ENCODE results near the gene ABCC8. TPM values are rescaled to one million over a fixed set of nuclear protein-coding genes. Genes with fewer than 3 reads are reported as not detected.

The ABCC8 gene
- total and polyA plus RNA-seq, 2 experiments from 2014 or later = 2.0 to 3.4 TPM

GRCh38 chr11:17478070-17478469, 1.4 kb upstream of the ABCC8 start:
- no peaks in the 10 kb centered on the region for H3K79me2 ChIP-seq (replicated peaks; ENCODE audit: insufficient read depth)
- no peaks in the 10 kb centered on the region for H3K9me2 ChIP-seq (ENCODE audit: insufficient read depth)
- Mint-ChIP-seq H3K27ac (no peak overlapping the region), H3K36me3 (ENCODE audit: low read depth) (no peaks in the 10 kb centered on the region), H3K27me3 (ENCODE audit: insufficient read depth, low read depth, poor library complexity) (peaks cover 64% of the 10 kb centered on the region), H3K4me1 (peaks cover 32% of the 10 kb centered on the region), H3K9me3 (no peaks in the 10 kb centered on the region; the same call in 2 of the 3 replicates), H3K4me3 (no peak overlapping the region)
- H2AFZ ChIP-seq = no peak overlapping the region
- H3K36me3 ChIP-seq (ENCODE audit: insufficient read depth) = no peaks in the 10 kb centered on the region
- H3K4me2 ChIP-seq = no peak overlapping the region
- H3K27me3 ChIP-seq (ENCODE audit: insufficient read depth) = peaks cover 58% of the 10 kb centered on the region
- H3K27ac ChIP-seq (ENCODE audit: low read depth) = no peak overlapping the region
- H4K20me1 ChIP-seq (replicated peaks; ENCODE audit: insufficient read depth) = no peaks in the 10 kb centered on the region; the same call in 1 of the 2 replicates
- H3K4me3 ChIP-seq = no peak overlapping the region
- H3F3A ChIP-seq (replicated peaks; ENCODE audit: low read depth) = peaks cover 5% of the 10 kb centered on the region; the same call in 1 of the 2 replicates
- ATAC-seq (no peak), DNase-seq (ENCODE audit: low spot score) (peak; percentile 22)
- TF ChIP-seq EZH2phosphoT487 (IDR thresholded peaks at IDR 0.05; ENCODE audit: unreplicated experiment) = no peak
- no peak for TF ChIP-seq ZNF114 (CRISPR knock-in tag; IDR thresholded peaks at IDR 0.05)
- no peak for TF ChIP-seq NANOG (IDR thresholded peaks at IDR 0.05; ENCODE audit: borderline replicate concordance)
- peak; percentile 62 for TF ChIP-seq REST (IDR thresholded peaks at IDR 0.05; ENCODE audit: unreplicated experiment)
- peaks cover 6% of the 10 kb centered on the region for H3K4me1 ChIP-seq (ENCODE audit: insufficient read depth)

- no peak overlapping the region for H3K27ac ChIP-seq (ENCODE audit: low read depth)
- Mint-ChIP-seq H3K4me1 (peaks cover 39% of the 10 kb centered on the region), H3K27ac (no peak overlapping the region), H3K9me3 (no peaks in the 10 kb centered on the region; the same call in 2 of the 3 replicates), H3K27me3 (ENCODE audit: insufficient read depth, low read depth, poor library complexity) (peaks cover 64% of the 10 kb centered on the region), H3K4me3 (peak overlapping the region; percentile 72), H3K36me3 (ENCODE audit: low read depth) (no peaks in the 10 kb centered on the region)
- H3K4me1 ChIP-seq (ENCODE audit: insufficient read depth) = peaks cover 12% of the 10 kb centered on the region
- H3K79me2 ChIP-seq (replicated peaks; ENCODE audit: insufficient read depth) = no peaks in the 10 kb centered on the region
- DNase-seq (ENCODE audit: low spot score) = no peak
- no peaks in the 10 kb centered on the region for H3K36me3 ChIP-seq (ENCODE audit: insufficient read depth)
- H3K4me3 ChIP-seq = peak overlapping the region; percentile 87
- peak overlapping the region; percentile 91 for H3K4me2 ChIP-seq
- H4K20me1 ChIP-seq (replicated peaks; ENCODE audit: insufficient read depth) = no peaks in the 10 kb centered on the region; the same call in 1 of the 2 replicates
- H3F3A ChIP-seq (replicated peaks; ENCODE audit: low read depth) = peaks cover 5% of the 10 kb centered on the region; the same call in 1 of the 2 replicates
- ATAC-seq = no peak
- H3K9me2 ChIP-seq (ENCODE audit: insufficient read depth) = no peaks in the 10 kb centered on the region
- H2AFZ ChIP-seq = peak overlapping the region; percentile 84
- H3K27me3 ChIP-seq (ENCODE audit: insufficient read depth) = peaks cover 58% of the 10 kb centered on the region
- TF ChIP-seq ZNF114 (CRISPR knock-in tag; IDR thresholded peaks at IDR 0.05) (no peak), POLR2AphosphoS5 (IDR thresholded peaks at IDR 0.05; ENCODE audit: low read depth) (no peak), CTCF (conservative IDR thresholded peaks at IDR 0.05; ENCODE audit: low read depth in 2 of 2) (no peak), ZNF331 (CRISPR knock-in tag; IDR thresholded peaks at IDR 0.05; ENCODE audit: low read depth) (no peak), JUNB (IDR thresholded peaks at IDR 0.05; ENCODE audit: unreplicated experiment) (no peak), ETS1 (IDR thresholded peaks at IDR 0.05) (no peak), REST (IDR thresholded peaks at IDR 0.05; ENCODE audit: unreplicated experiment) (no peak), EZH2 (IDR thresholded peaks at IDR 0.05; ENCODE audit: low read depth, unreplicated experiment) (no peak), STAT1 (IDR thresholded peaks at IDR 0.05; ENCODE audit: unreplicated experiment) (no peak)
Measured at GRCh38 chr11:17477361-17477760, 716 bp upstream of the ABCC8 start.
